K562 (cell line): ENCODE measurements around the gene SPATC1L. TPM values are rescaled to one million over a fixed set of nuclear protein-coding genes. Genes with fewer than 3 reads are reported as not detected.

Source experiments
- ATAC-seq: fragments of 200-7000 bp; cut with Tn5 transposase; 3 replicates; pipeline ENCODE4 v1.9.1; 2020; ENCODE audit warnings: moderate library complexity
- BruUV-seq: library from RNA; stranded (reverse); fragments of 400-500 nt; replicated peaks from 2 replicates; lab custom pipeline; 2021; lab: Mats Ljungman, UMichigan
- CTCF ChIA-PET: fragments of 300-600 bp; formaldehyde crosslinking; extraction: SDS; loops from one replicate; lab custom pipeline; 2021; ENCODE audit warnings: low intra/inter-chr PET ratio; lab: Yijun Ruan, JAX
- POLR2A ChIA-PET: fragments of 300-600, 350-650 bp; sonication (Branson Sonifier 250); formaldehyde crosslinking; extraction: SDS; loops from one replicate; lab custom pipeline; 2021; ENCODE audit warnings: antibody characterized with exemption, inconsistent platforms; lab: Yijun Ruan, JAX
- DNase-seq, 4 experiments: peaks; one replicate each; pipeline versions ENCODE4 v3.0.0 to v3.0.0-alpha.2; 2011 to 2018; ENCODE audit warnings: low spot score in 3 of 4, mixed read lengths in 3 of 4; ENCODE audit errors: extremely low read depth in 1 of 4
- FAIRE-seq: peaks from 2 replicates; lab custom pipeline; 2011; peaks lifted over from hg19 to GRCh38; lab: Jason Lieb, UNC
- H2AFZ ChIP-seq: 2 replicates; pipeline ENCODE4 v1.6.0; 2011; ENCODE audit warnings: low read depth, low read length, control low read depth, inconsistent platforms
- H3K27ac ChIP-seq: fragments of 200-600 bp; 3 replicates; pipeline ENCODE4 v1.8.0; 2011; ENCODE audit warnings: low read depth, mild to moderate bottlenecking, control low read depth, inconsistent platforms, low read length, moderate library complexity, mixed read lengths; ENCODE audit errors: extremely low read depth
- H3K27me3 ChIP-seq, 2 experiments: fragments of 300-600 bp in 1 of 2; 2 replicates in 1 of 2; 3 replicates in 1 of 2; pipeline versions ENCODE4 v1.6.0 to v1.8.0; 2011; ENCODE audit warnings: inconsistent platforms in 2 of 2, low read length in 2 of 2, mild to moderate bottlenecking in 1 of 2, mixed read lengths in 1 of 2, moderate library complexity in 1 of 2; ENCODE audit not compliant: control insufficient read depth in 2 of 2, insufficient read depth in 2 of 2
- H3K36me3 ChIP-seq: fragments of 300-600 bp; 3 replicates; pipeline ENCODE4 v1.8.0; 2011; ENCODE audit warnings: mild to moderate bottlenecking, low read length, inconsistent platforms; ENCODE audit not compliant: control insufficient read depth, insufficient read depth
- H3K4me1 ChIP-seq, 2 experiments: fragments of 200-600 bp in 1 of 2; replicated peaks in 1 of 2; 2 replicates in 1 of 2; 3 replicates in 1 of 2; pipeline versions ENCODE4 v1.5.1 to v1.8.0; 2011; ENCODE audit warnings: inconsistent platforms in 2 of 2, low read length in 2 of 2, mild to moderate bottlenecking in 1 of 2, mixed read lengths in 1 of 2, moderate library complexity in 1 of 2; ENCODE audit not compliant: control insufficient read depth in 2 of 2, insufficient read depth in 2 of 2
- H3K4me2 ChIP-seq: 2 replicates; pipeline ENCODE4 v1.6.1; 2011; ENCODE audit warnings: low read length, control low read depth, inconsistent platforms, mixed read lengths; ENCODE audit not compliant: insufficient read depth
- H3K4me3 ChIP-seq: fragments of 200-600 bp; sonication (generic), shearing (Covaris generic); 2 replicates; pipeline ENCODE4 v1.5.1; 2016; ENCODE audit warnings: control low read depth, inconsistent platforms
- H3K79me2 ChIP-seq: fragments of 200-600 bp; 3 replicates; pipeline ENCODE4 v1.8.0; 2011; ENCODE audit warnings: low read length, inconsistent platforms; ENCODE audit not compliant: control insufficient read depth, insufficient read depth
- H3K9ac ChIP-seq, 2 experiments: 2 replicates each; pipeline versions ENCODE4 v1.6.0 to v1.6.1; 2011; ENCODE audit warnings: low read depth in 2 of 2, low read length in 2 of 2, control low read depth in 1 of 2, inconsistent platforms in 1 of 2, mild to moderate bottlenecking in 1 of 2, mixed read lengths in 1 of 2; ENCODE audit not compliant: insufficient read depth in 1 of 2
- H3K9me1 ChIP-seq: one replicate; pipeline ENCODE4 v1.6.0; 2011; ENCODE audit warnings: inconsistent platforms, mild to moderate bottlenecking, low read length, moderate library complexity; ENCODE audit not compliant: control insufficient read depth, insufficient read depth
- H3K9me3 ChIP-seq: replicated peaks from 2 replicates; pipeline ENCODE4 v1.5.1; 2011; ENCODE audit warnings: low read depth, low read length, inconsistent platforms; ENCODE audit not compliant: control insufficient read depth, insufficient read depth
- H4K20me1 ChIP-seq: replicated peaks from 2 replicates; pipeline ENCODE4 v1.6.1; 2011; ENCODE audit warnings: low read length, inconsistent platforms, mixed read lengths; ENCODE audit not compliant: control insufficient read depth, insufficient read depth
- DNMT1 ChIP-seq: fragments of 450-650 bp; IDR thresholded peaks from 2 replicates; pipeline ENCODE4 v1.6.1; 2016; ENCODE audit warnings: antibody characterized with exemption, mild to moderate bottlenecking
- FOXA3 ChIP-seq, 2 experiments: fragments of 450-650 bp in 1 of 2; sonication (generic) in 1 of 2; formaldehyde crosslinking; IDR thresholded peaks in 1 of 2; conservative IDR thresholded peaks in 1 of 2; 2 replicates each; pipeline versions ENCODE4 v1.4.0 to v1.8.0; 2020 to 2022; ENCODE audit warnings: mild to moderate bottlenecking in 2 of 2, missing genetic modification reagents in 1 of 2
- GATAD2B ChIP-seq: fragments of 450-650 bp; IDR thresholded peaks from 2 replicates; pipeline ENCODE4 v1.6.1; 2017; ENCODE audit warnings: mild to moderate bottlenecking, borderline replicate concordance
- KAT7 ChIP-seq: sonication (generic); formaldehyde crosslinking; IDR thresholded peaks from 2 replicates; pipeline ENCODE4 v1.8.0; 2022; ENCODE audit warnings: missing genetic modification reagents, mild to moderate bottlenecking, borderline replicate concordance
- ZNF124 ChIP-seq: sonication (generic); formaldehyde crosslinking; IDR thresholded peaks from 2 replicates; pipeline ENCODE4 v1.8.1; 2022; ENCODE audit warnings: missing genetic modification reagents
- ZNF197 ChIP-seq: fragments of 200-800 bp; sonication (Bioruptor generic); IDR thresholded peaks from 2 replicates; pipeline ENCODE4 v1.6.1; 2016; ENCODE audit warnings: low read depth, missing genetic modification characterization, missing compliant biosample characterization
- WGBS: fragments of 100-300 bp; shearing (Covaris generic); methylation state at CpG from one replicate; pipeline ENCODE4 v1.1.6; 2016; ENCODE audit warnings: low coverage, mixed read lengths; ENCODE audit not compliant: insufficient coverage; ENCODE audit errors: missing lambda C conversion rate; 5-methylcytosine and 5-hydroxymethylcytosine counted together
- in situ Hi-C: fragments of 300-500 bp; cut with MboI; formaldehyde crosslinking; loops from 4 replicates; pipeline ENCODE4 v1.15.0; 2018; ENCODE audit warnings: inconsistent platforms, mixed read lengths
- intact Hi-C: fragments of 100-400 bp; cut with micrococcal nuclease; formaldehyde crosslinking; loops from 2 replicates; pipeline ENCODE4 v1.14.2; 2022
- polyA plus RNA-seq, 8 experiments: library from polyadenylated mRNA; depleted of rRNA in 4 of 8; stranded (reverse) in 5 of 8; unstranded in 3 of 8; fragments of >200 nt; fragmentation: Nextera tagmentation in 2 of 8; fragmentation: Illumina TruSeq in 1 of 8; extraction: Ambion mirVana in 2 of 8; extraction: Trizol in 1 of 8; gene quantifications; 2 replicates each; pipeline versions ENCODE4 v1.2.1 to v1.2.3, GENCODE V29; 2011 to 2014; ENCODE audit warnings: inconsistent platforms in 1 of 8, missing spikeins in 1 of 8
- total RNA-seq, 7 experiments: library from RNA; depleted of rRNA in 6 of 7; stranded (reverse); fragments of >200 nt in 6 of 7; fragmentation: Illumina TruSeq in 2 of 7; extraction: Trizol in 2 of 7; gene quantifications; 2 replicates each; pipeline versions ENCODE4 v1.2.1 to v1.2.3, GENCODE V29; 2011 to 2021; ENCODE audit warnings: low replicate concordance in 1 of 7
- TF ChIP-seq, protein P1 (sequence below), 3 experiments: fragments of 200-800 bp in 1 of 3; fragments of 250-450 bp in 1 of 3; fragments of 450-650 bp in 1 of 3; sonication (Bioruptor Pico) in 1 of 3; sonication (Bioruptor generic) in 1 of 3; formaldehyde crosslinking in 1 of 3; IDR thresholded peaks; 2 replicates each; pipeline versions ENCODE4 v1.6.1 to v1.8.0; 2016 to 2022; ENCODE audit warnings: mild to moderate bottlenecking in 2 of 3, missing genetic modification characterization in 2 of 3, missing compliant biosample characterization in 1 of 3, moderate library complexity in 1 of 3
- TF ChIP-seq, protein P2 (sequence below): fragments of 250-450 bp; sonication (Bioruptor Pico); IDR thresholded peaks from 2 replicates; pipeline ENCODE4 v1.8.0; 2022; ENCODE audit warnings: moderate library complexity, mild to moderate bottlenecking, inconsistent platforms
- TF ChIP-seq, protein P3 (sequence below): IDR thresholded peaks from 2 replicates; pipeline ENCODE4 v1.6.1; 2014; ENCODE audit warnings: antibody characterized with exemption

SPATC1L gene
- total and polyA plus RNA-seq, 9 of the 15 experiments (the other 6 are each of a cell fraction or from before 2014, with no cell fraction given) = 0.14 to 121 (median 34.0) TPM; not detected in 1

DNA sequence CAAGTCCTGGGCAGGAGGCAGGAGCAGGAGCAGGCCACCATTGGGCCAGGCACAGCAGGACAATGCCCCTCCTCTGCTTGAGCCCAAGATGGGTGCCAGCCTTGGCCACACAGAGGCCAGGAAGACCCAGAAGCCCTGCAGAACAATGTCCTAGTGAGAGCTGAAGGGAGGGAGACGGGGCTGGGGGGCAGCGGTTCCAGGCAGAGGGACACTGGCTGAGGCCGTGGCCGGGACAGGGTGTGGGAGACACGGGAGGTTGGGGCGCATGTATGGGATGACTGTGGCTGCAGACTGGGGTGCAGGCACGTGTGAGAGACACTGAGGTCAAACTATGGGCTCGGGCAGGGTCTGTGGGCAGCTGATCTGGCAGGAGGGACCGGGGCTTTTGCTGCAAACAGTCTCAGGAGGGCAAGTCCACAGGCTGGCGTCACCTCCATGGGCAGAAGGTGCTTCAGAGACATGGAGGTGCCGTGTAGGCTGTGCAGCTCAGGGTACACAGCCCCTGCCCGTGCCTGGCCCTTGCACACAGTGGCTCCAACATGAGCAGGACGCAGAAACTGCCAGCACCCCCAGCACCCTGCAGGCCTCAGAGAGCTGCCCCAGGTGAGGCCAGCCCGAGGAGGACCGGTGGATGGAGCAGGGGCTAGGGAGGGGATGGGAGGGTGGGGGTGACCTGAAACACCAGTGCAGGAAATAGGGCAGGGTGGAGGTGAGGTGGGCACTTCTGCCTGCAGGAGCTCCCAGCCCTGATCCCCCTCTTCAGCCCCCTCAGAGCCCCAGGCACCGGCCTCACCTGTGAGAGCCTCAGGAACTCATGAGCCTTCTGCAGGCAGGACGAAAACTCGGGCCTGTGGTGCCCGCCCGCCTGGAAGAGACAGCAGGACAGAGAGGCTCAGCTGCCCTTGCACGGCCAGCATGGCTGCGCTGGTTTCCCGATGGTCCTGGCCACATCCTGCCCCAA, 24.8 kb upstream of the SPATC1L start:
- H3K79me2 ChIP-seq = no peaks in the 10 kb centered on the region
- H4K20me1 ChIP-seq = no peaks in the 10 kb centered on the region
- BruUV-seq = no TSS peak
- H3K27ac ChIP-seq = no peak overlapping the region
- peaks cover 95% of the 10 kb centered on the region; the same call in 2 of the 3 replicates for H3K36me3 ChIP-seq
- H2AFZ ChIP-seq = no peak overlapping the region
- no peaks in the 10 kb centered on the region for H3K9me1 ChIP-seq
- no peak for ATAC-seq
- no peak for FAIRE-seq
- 84% methylated on average over 21 of the region's 23 CpGs for WGBS
- intact Hi-C loops = no loop called here
- no peaks in the 10 kb centered on the region for H3K27me3 ChIP-seq
- H3K4me1 ChIP-seq = peaks cover 0 to 30% of the 10 kb centered on the region in 2 experiments; a peak in 1 of 5 replicates
- no peak overlapping the region for H3K4me2 ChIP-seq
- CTCF ChIA-PET = interaction anchor here (0.6 kb wide), 1 partner anchor 62 kb away, joined by 3 read pairs; no protein-coding TSS in a partner anchor
- TF ChIP-seq, protein P1, sequence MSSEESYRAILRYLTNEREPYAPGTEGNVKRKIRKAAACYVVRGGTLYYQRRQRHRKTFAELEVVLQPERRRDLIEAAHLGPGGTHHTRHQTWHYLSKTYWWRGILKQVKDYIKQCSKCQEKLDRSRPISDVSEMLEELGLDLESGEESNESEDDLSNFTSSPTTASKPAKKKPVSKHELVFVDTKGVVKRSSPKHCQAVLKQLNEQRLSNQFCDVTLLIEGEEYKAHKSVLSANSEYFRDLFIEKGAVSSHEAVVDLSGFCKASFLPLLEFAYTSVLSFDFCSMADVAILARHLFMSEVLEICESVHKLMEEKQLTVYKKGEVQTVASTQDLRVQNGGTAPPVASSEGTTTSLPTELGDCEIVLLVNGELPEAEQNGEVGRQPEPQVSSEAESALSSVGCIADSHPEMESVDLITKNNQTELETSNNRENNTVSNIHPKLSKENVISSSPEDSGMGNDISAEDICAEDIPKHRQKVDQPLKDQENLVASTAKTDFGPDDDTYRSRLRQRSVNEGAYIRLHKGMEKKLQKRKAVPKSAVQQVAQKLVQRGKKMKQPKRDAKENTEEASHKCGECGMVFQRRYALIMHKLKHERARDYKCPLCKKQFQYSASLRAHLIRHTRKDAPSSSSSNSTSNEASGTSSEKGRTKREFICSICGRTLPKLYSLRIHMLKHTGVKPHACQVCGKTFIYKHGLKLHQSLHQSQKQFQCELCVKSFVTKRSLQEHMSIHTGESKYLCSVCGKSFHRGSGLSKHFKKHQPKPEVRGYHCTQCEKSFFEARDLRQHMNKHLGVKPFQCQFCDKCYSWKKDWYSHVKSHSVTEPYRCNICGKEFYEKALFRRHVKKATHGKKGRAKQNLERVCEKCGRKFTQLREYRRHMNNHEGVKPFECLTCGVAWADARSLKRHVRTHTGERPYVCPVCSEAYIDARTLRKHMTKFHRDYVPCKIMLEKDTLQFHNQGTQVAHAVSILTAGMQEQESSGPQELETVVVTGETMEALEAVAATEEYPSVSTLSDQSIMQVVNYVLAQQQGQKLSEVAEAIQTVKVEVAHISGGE (CRISPR knock-in tag; IDR thresholded peaks at IDR 0.05) = no peak
- TF ChIP-seq, protein P2, sequence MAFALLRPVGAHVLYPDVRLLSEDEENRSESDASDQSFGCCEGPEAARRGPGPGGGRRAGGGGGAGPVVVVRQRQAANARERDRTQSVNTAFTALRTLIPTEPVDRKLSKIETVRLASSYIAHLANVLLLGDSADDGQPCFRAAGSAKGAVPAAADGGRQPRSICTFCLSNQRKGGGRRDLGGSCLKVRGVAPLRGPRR (CRISPR knock-in tag) = no peak
- TF ChIP-seq, protein P3, sequence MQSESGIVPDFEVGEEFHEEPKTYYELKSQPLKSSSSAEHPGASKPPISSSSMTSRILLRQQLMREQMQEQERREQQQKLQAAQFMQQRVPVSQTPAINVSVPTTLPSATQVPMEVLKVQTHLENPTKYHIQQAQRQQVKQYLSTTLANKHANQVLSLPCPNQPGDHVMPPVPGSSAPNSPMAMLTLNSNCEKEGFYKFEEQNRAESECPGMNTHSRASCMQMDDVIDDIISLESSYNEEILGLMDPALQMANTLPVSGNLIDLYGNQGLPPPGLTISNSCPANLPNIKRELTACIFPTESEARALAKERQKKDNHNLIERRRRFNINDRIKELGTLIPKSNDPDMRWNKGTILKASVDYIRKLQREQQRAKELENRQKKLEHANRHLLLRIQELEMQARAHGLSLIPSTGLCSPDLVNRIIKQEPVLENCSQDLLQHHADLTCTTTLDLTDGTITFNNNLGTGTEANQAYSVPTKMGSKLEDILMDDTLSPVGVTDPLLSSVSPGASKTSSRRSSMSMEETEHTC = no peak
- TF ChIP-seq GATAD2B = no peak
- no peak for TF ChIP-seq FOXA3 (CRISPR knock-in tag; conservative IDR thresholded peaks at IDR 0.05 in 1 of 2, IDR thresholded peaks at IDR 0.05 in 1 of 2)
- no peak for TF ChIP-seq ZNF124 (CRISPR knock-in tag)
- TF ChIP-seq ZNF197 (CRISPR knock-in tag) = no peak
- no peak for TF ChIP-seq DNMT1
- TF ChIP-seq KAT7 (CRISPR knock-in tag) = no peak
- peak overlapping the region in 1 of 2 experiments; percentile 66; a peak in 1 of 4 replicates for H3K9ac ChIP-seq
- no peak for DNase-seq
- H3K9me3 ChIP-seq = no peaks in the 10 kb centered on the region
- no peak overlapping the region for H3K4me3 ChIP-seq
- POLR2A ChIA-PET = interaction anchor here (0.6 to 1.3 kb wide), 2 partner anchors 12 to 45 kb away, joined by 3 to 4 read pairs; no protein-coding TSS in a partner anchor
- in situ Hi-C loops = no loop called here
